GM12878 (cell line): ENCODE results near the gene RFTN2. TPM values are rescaled to one million over a fixed set of nuclear protein-coding genes. Genes with fewer than 3 reads are reported as not detected.

Experiments used
- ASH2L ChIP-seq: fragments of 300-600, 200-600 bp; sonication (generic); IDR thresholded peaks from 2 replicates; pipeline ENCODE4 v1.6.1; 2017; ENCODE audit warnings: low read depth, mild to moderate bottlenecking, borderline replicate concordance
- CBFB ChIP-seq: IDR thresholded peaks from 2 replicates; pipeline ENCODE4 v1.6.1; 2016; ENCODE audit warnings: antibody characterized with exemption, low read depth
- CBX3 ChIP-seq: fragments of 200-600 bp; sonication (generic); IDR thresholded peaks from 2 replicates; pipeline ENCODE4 v1.6.1; 2016; ENCODE audit warnings: low read depth, borderline replicate concordance
- CBX5 ChIP-seq: sonication (generic); IDR thresholded peaks from 2 replicates; pipeline ENCODE4 v1.6.1; 2016; ENCODE audit warnings: low read depth, moderate library complexity, mild to moderate bottlenecking, inconsistent platforms
- CHD1 ChIP-seq: IDR thresholded peaks from 2 replicates; pipeline ENCODE4 v1.6.1; 2012; ENCODE audit warnings: low read depth, low read length, improper control_type of control experiment
- CHD2 ChIP-seq: IDR thresholded peaks from 2 replicates; pipeline ENCODE4 v1.6.1; 2011; ENCODE audit warnings: low read depth, low read length, improper control_type of control experiment, borderline replicate concordance
- E2F4 ChIP-seq: IDR thresholded peaks from 2 replicates; pipeline ENCODE4 v1.6.1; 2012; ENCODE audit warnings: low read depth, low read length, improper control_type of control experiment
- E4F1 ChIP-seq: fragments of 450-650 bp; IDR thresholded peaks from 2 replicates; pipeline ENCODE4 v1.6.1; 2018; ENCODE audit warnings: borderline replicate concordance, mild to moderate bottlenecking; ENCODE audit not compliant: partially characterized antibody
- ESRRA ChIP-seq: IDR thresholded peaks from 2 replicates; pipeline ENCODE4 v1.6.1; 2012; ENCODE audit warnings: mild to moderate bottlenecking, low read length, improper control_type of control experiment
- IRF4 ChIP-seq: IDR thresholded peaks from 2 replicates; pipeline ENCODE4 v1.6.1; 2011; ENCODE audit warnings: low read depth, low read length
- IRF5 ChIP-seq: fragments of 450-650 bp; IDR thresholded peaks from 2 replicates; pipeline ENCODE4 v1.6.1; 2017; ENCODE audit warnings: borderline replicate concordance
- MEF2B ChIP-seq: fragments of 450-650 bp; IDR thresholded peaks from 2 replicates; pipeline ENCODE4 v1.6.1; 2018; ENCODE audit warnings: mild to moderate bottlenecking, moderate library complexity; ENCODE audit not compliant: partially characterized antibody, poor library complexity, severe bottlenecking
- NFYB ChIP-seq: IDR thresholded peaks from 2 replicates; pipeline ENCODE4 v1.6.1; 2011; ENCODE audit warnings: low read depth, mild to moderate bottlenecking, low read length, improper control_type of control experiment, moderate library complexity; ENCODE audit not compliant: insufficient read depth
- PKNOX1 ChIP-seq: fragments of 450-650 bp; IDR thresholded peaks from 2 replicates; pipeline ENCODE4 v1.6.1; 2016; ENCODE audit warnings: mild to moderate bottlenecking
- POU2F2 ChIP-seq: IDR thresholded peaks from 3 replicates; pipeline ENCODE4 v1.6.1; 2011; ENCODE audit warnings: low read depth, mild to moderate bottlenecking, low read length, borderline replicate concordance
- RBBP5 ChIP-seq: fragments of 200-600 bp; sonication (generic); conservative IDR thresholded peaks from 2 replicates; pipeline ENCODE4 v1.6.1; 2016
- TCF3 ChIP-seq: IDR thresholded peaks from 2 replicates; pipeline ENCODE4 v1.6.1; 2012; ENCODE audit warnings: low read depth, mild to moderate bottlenecking, low read length, borderline replicate concordance; ENCODE audit not compliant: insufficient read depth
- YBX1 ChIP-seq: fragments of 450-650 bp; IDR thresholded peaks from 2 replicates; pipeline ENCODE4 v1.6.1; 2016; ENCODE audit warnings: antibody characterized with exemption
- ZBTB11 ChIP-seq: fragments of 450-650 bp; formaldehyde crosslinking; IDR thresholded peaks from 2 replicates; pipeline ENCODE4 v1.5.0; 2022; ENCODE audit warnings: mild to moderate bottlenecking, missing genetic modification characterization
- ZNF207 ChIP-seq: fragments of 450-650 bp; IDR thresholded peaks from 2 replicates; pipeline ENCODE4 v1.6.1; 2014; ENCODE audit warnings: antibody characterized with exemption, mild to moderate bottlenecking, borderline replicate concordance
- ZNF24 ChIP-seq: fragments of 450-650 bp; IDR thresholded peaks from 2 replicates; pipeline ENCODE4 v1.6.1; 2017; ENCODE audit warnings: antibody characterized with exemption, mild to moderate bottlenecking
- ZNF274 ChIP-seq: IDR thresholded peaks from one replicate; pipeline ENCODE4 v1.8.0; 2011; ENCODE audit not compliant: insufficient read length, insufficient read depth
- polyA plus RNA-seq, 11 experiments: library from polyadenylated mRNA; depleted of rRNA in 4 of 11; unstranded in 6 of 11; stranded (reverse) in 5 of 11; fragments of >200 nt; fragmentation: Nextera tagmentation in 4 of 11; fragmentation: Illumina TruSeq in 1 of 11; extraction: Ambion mirVana in 4 of 11; extraction: Trizol in 1 of 11; gene quantifications; 1 replicate in 1 of 11; 2 replicates in 10 of 11; pipeline versions ENCODE4 v1.2.1 to v1.2.3, GENCODE V29; 2011 to 2016; ENCODE audit warnings: inconsistent platforms in 2 of 11, missing spikeins in 2 of 11, low read depth in 1 of 11
- total RNA-seq, 4 experiments: library from RNA; depleted of rRNA in 3 of 4; stranded (reverse); fragments of >200 nt in 3 of 4; fragmentation: Illumina TruSeq in 1 of 4; extraction: Trizol in 1 of 4; gene quantifications; 2 replicates each; pipeline versions ENCODE4 v1.2.1 to v1.2.3, GENCODE V29; 2013 to 2021

The RFTN2 gene
- total and polyA plus RNA-seq, 10 of the 15 experiments (the other 5 are each of a cell fraction or from before 2014, with no cell fraction given) = 0.09 to 0.23 TPM; not detected in 8

- TF ChIP-seq ZNF24 (0 out of 2 replicates have a peak, but pooled peaks have one; percentile 12), E4F1 (no peak), IRF4 (no peak), E2F4 (no peak), MEF2B (peak; percentile 76), ZBTB11 (CRISPR knock-in tag) (no peak), CHD1 (no peak), CBX5 (no peak), ZNF274 (no peak), NFYB (no peak), ESRRA (no peak), RBBP5 (no peak), POU2F2 (no peak; the same call in 2 of the 3 replicates), YBX1 (no peak), IRF5 (no peak), PKNOX1 (peak; percentile 69), ASH2L (no peak), CHD2 (0 out of 2 replicates have a peak, but pooled peaks have one; percentile 15), ZNF207 (no peak), TCF3 (no peak), CBX3 (no peak), CBFB (0 out of 2 replicates have a peak, but pooled peaks have one; percentile 28)
Measured at GRCh38 chr2:197628043-197628500, 47.3 kb downstream of the RFTN2 start (continued).
